Measurements from ENCODE around the gene RAF1. TPM values are rescaled to one million over a fixed set of nuclear protein-coding genes. Genes with fewer than 3 reads are reported as not detected.

The RAF1 gene
- total and polyA plus RNA-seq, 2 donors (not counting 1 experiment from before 2014, with no cell fraction given) = 84.3 to 126 TPM

- DNase-seq (no peak), ATAC-seq (ENCODE audit: low read depth) (no peak)
- Histone ChIP-seq H3K27ac (ENCODE audit: low read length in 2 of 2) (no peak overlapping the region), H3K9ac (ENCODE audit: low read length) (no peak overlapping the region), H3K36me3 (replicated peaks in 1 of 2; ENCODE audit: control extremely low read depth in 1 of 2, control insufficient read depth in 1 of 2, extremely low read depth in 1 of 2, insufficient read depth in 2 of 2, low read length in 1 of 2) (peaks cover 14 to 65% of the 10 kb centered on the region in 2 experiments), H3K9me3 (ENCODE audit: control extremely low read depth in 1 of 3, control insufficient read depth in 2 of 3, insufficient read depth in 1 of 3, low read length in 2 of 3) (no peaks in the 10 kb centered on the region), H3K4me2 (replicated peaks; ENCODE audit: low read depth, low read length, poor library complexity, severe bottlenecking) (no peak overlapping the region), H4K20me1 (ENCODE audit: control insufficient read depth, insufficient read depth, low read length, poor library complexity, severe bottlenecking) (peaks cover 62% of the 10 kb centered on the region), H3K27me3 (replicated peaks in 1 of 4; ENCODE audit: control extremely low read depth in 1 of 4, control insufficient read depth in 3 of 4, insufficient read depth in 4 of 4, low read length in 3 of 4) (no peaks in the 10 kb centered on the region), H3K4me3 (ENCODE audit: control extremely low read depth in 1 of 5, extremely low read depth in 1 of 5, insufficient read depth in 1 of 5, low read depth in 2 of 5, low read length in 4 of 5) (no peak overlapping the region), H3K4me1 (ENCODE audit: control insufficient read depth in 2 of 2, insufficient read depth in 2 of 2, low read length in 2 of 2) (peaks cover 0 to 5% of the 10 kb centered on the region in 2 donors), H3K79me2 (ENCODE audit: control insufficient read depth, insufficient read depth, low read length) (peaks cover 76% of the 10 kb centered on the region), H2AFZ (ENCODE audit: insufficient read depth, low read depth, low read length, poor library complexity, severe bottlenecking) (no peak overlapping the region)
- peak overlapping the region; percentile 59 for H3K27ac Mint-ChIP-seq
- POLR2A ChIA-PET = interaction anchor here (1.4 kb wide), 1 partner anchor 51 kb away, joined by 3 read pairs; no protein-coding TSS in a partner anchor
- TF ChIP-seq EZH2 (IDR thresholded peaks at IDR 0.05; ENCODE audit: borderline replicate concordance, insufficient read depth, low read depth, low read length, poor library complexity, severe bottlenecking) (no peak), CTCF (IDR thresholded peaks at IDR 0.05) (no peak)
- CTCF ChIA-PET = no interaction called here
- WGBS (ENCODE audit: insufficient coverage) = no CpG with 5 or more reads among the region's 4 CpGs
- H3K4me3 Mint-ChIP-seq = no peak overlapping the region
- peaks cover 18% of the 10 kb centered on the region for H3K4me1 Mint-ChIP-seq
- no peaks in the 10 kb centered on the region for H3K9me3 Mint-ChIP-seq (ENCODE audit: insufficient read depth)
- intact Hi-C loops (cut with micrococcal nuclease) = no loop called here
- no peaks in the 10 kb centered on the region for H3K27me3 Mint-ChIP-seq
Observed at GRCh38 chr3:12613250-12613649, 50.7 kb downstream of the RAF1 start.

GRCh38 chr3:12612514-12613226 is 51.2 kb downstream of the RAF1 start:
- H3K27ac ChIP-seq (ENCODE audit: low read length in 2 of 2) = no peak overlapping the region
- H3K9me3 ChIP-seq (ENCODE audit: control extremely low read depth in 1 of 3, control insufficient read depth in 2 of 3, insufficient read depth in 1 of 3, low read length in 2 of 3) = no peaks in the 10 kb centered on the region
- ChIA-PET CTCF (no interaction called here), POLR2A (interaction anchor here (1.4 kb wide), 1 partner anchor 52 kb away, joined by 3 read pairs; no protein-coding TSS in a partner anchor)
- ATAC-seq (ENCODE audit: low read depth) (no peak), DNase-seq (no peak)
- intact Hi-C loops (cut with micrococcal nuclease) = no loop called here
- peaks cover 18% of the 10 kb centered on the region for H3K4me1 Mint-ChIP-seq
- H3K79me2 ChIP-seq (ENCODE audit: control insufficient read depth, insufficient read depth, low read length) = peaks cover 70% of the 10 kb centered on the region
- no peaks in the 10 kb centered on the region for H3K27me3 ChIP-seq (replicated peaks in 1 of 4; ENCODE audit: control extremely low read depth in 1 of 4, control insufficient read depth in 3 of 4, insufficient read depth in 4 of 4, low read length in 3 of 4)
- peaks cover 59% of the 10 kb centered on the region for H4K20me1 ChIP-seq (ENCODE audit: control insufficient read depth, insufficient read depth, low read length, poor library complexity, severe bottlenecking)
- H2AFZ ChIP-seq (ENCODE audit: insufficient read depth, low read depth, low read length, poor library complexity, severe bottlenecking) = no peak overlapping the region
- 90% methylated on average over 2 of the region's 6 CpGs for WGBS (ENCODE audit: insufficient coverage)
- TF ChIP-seq EZH2 (IDR thresholded peaks at IDR 0.05; ENCODE audit: borderline replicate concordance, insufficient read depth, low read depth, low read length, poor library complexity, severe bottlenecking) (no peak), CTCF (IDR thresholded peaks at IDR 0.05) (no peak)
- H3K4me3 Mint-ChIP-seq = no peak overlapping the region
- H3K4me2 ChIP-seq (replicated peaks; ENCODE audit: low read depth, low read length, poor library complexity, severe bottlenecking) = no peak overlapping the region
- H3K27me3 Mint-ChIP-seq = no peaks in the 10 kb centered on the region
- H3K9me3 Mint-ChIP-seq (ENCODE audit: insufficient read depth) = no peaks in the 10 kb centered on the region
- no peak overlapping the region for H3K4me3 ChIP-seq (ENCODE audit: control extremely low read depth in 1 of 5, extremely low read depth in 1 of 5, insufficient read depth in 1 of 5, low read depth in 2 of 5, low read length in 4 of 5)
- no peak overlapping the region for H3K9ac ChIP-seq (ENCODE audit: low read length)
- H3K4me1 ChIP-seq (ENCODE audit: control insufficient read depth in 2 of 2, insufficient read depth in 2 of 2, low read length in 2 of 2) = peaks cover 0 to 5% of the 10 kb centered on the region in 2 donors
- no peak overlapping the region for H3K27ac Mint-ChIP-seq
- peaks cover 12 to 64% of the 10 kb centered on the region in 2 experiments for H3K36me3 ChIP-seq (replicated peaks in 1 of 2; ENCODE audit: control extremely low read depth in 1 of 2, control insufficient read depth in 1 of 2, extremely low read depth in 1 of 2, insufficient read depth in 2 of 2, low read length in 1 of 2)

Data from B cell (primary cell).